Activated T-helper 1 cell treated with anti-CD3 and anti-CD28 coated beads, Interleukin-12 subunit alpha, Interleukin-12 subunit beta, Interleukin-2, Interleukin-4 antibody, amounts not matched to agents 30 ng/mL and 10 ng/mL and 1 ng/mL, durations not matched to agents 14 hours and 24 hours and 36 hours (primary cell): ENCODE results near the gene ST3GAL5. TPM values are rescaled to one million over a fixed set of nuclear protein-coding genes. Genes with fewer than 3 reads are reported as not detected.
"Not testable (repeated sequence)": the region's sequence is repeated elsewhere in the genome, so short reads cannot be mapped to it uniquely, and the experiment has no call there.

Experiments used
- DNase-seq: peaks from one replicate; pipeline ENCODE4 v3.0.0; 2021; ENCODE audit warnings: low spot score
- H3K27ac Mint-ChIP-seq: one replicate; pipeline ENCODE4 v1.8.0; 2021; ENCODE audit warnings: mild to moderate bottlenecking, mixed read lengths
- H3K27me3 Mint-ChIP-seq: one replicate; pipeline ENCODE4 v1.8.0; 2022; ENCODE audit warnings: mild to moderate bottlenecking, moderate library complexity, mixed read lengths; ENCODE audit not compliant: insufficient read depth
- H3K36me3 Mint-ChIP-seq: one replicate; pipeline ENCODE4 v1.8.0; 2021; ENCODE audit warnings: low read depth, mixed read lengths
- H3K4me1 Mint-ChIP-seq: one replicate; pipeline ENCODE4 v1.8.0; 2021; ENCODE audit warnings: low read depth, mixed read lengths
- H3K4me3 Mint-ChIP-seq: one replicate; pipeline ENCODE4 v1.8.0; 2021; ENCODE audit warnings: mild to moderate bottlenecking, moderate library complexity, mixed read lengths
- H3K9me3 Mint-ChIP-seq: one replicate; pipeline ENCODE4 v1.8.0; 2021; ENCODE audit warnings: mixed read lengths
- intact Hi-C: fragments of 100-400 bp; cut with micrococcal nuclease; formaldehyde crosslinking; loops from one replicate; pipeline ENCODE4 v1.15.1; 2024
- total RNA-seq: library from RNA; stranded (reverse); gene quantifications from 2 replicates; pipeline ENCODE4 v1.2.3, GENCODE V29; 2022

The ST3GAL5 gene
- total RNA-seq, 1 donor from 2014 or later, result 18.9 TPM

GRCh38 chr2:85829394-85829793, 59.4 kb downstream of the ST3GAL5 start:
- H3K36me3 Mint-ChIP-seq, intact Hi-C loops, H3K9me3 Mint-ChIP-seq, H3K4me3 Mint-ChIP-seq, H3K27me3 Mint-ChIP-seq, H3K27ac Mint-ChIP-seq, DNase-seq: not testable (repeated sequence)
- H3K4me1 Mint-ChIP-seq, result peaks cover 46% of the 10 kb centered on the region

- Mint-ChIP-seq H3K27me3 (peaks cover 5% of the 10 kb centered on the region), H3K27ac (no peak overlapping the region), H3K36me3 (peaks cover 4% of the 10 kb centered on the region), H3K9me3 (no peaks in the 10 kb centered on the region), H3K4me1 (peaks cover 46% of the 10 kb centered on the region), H3K4me3 (no peak overlapping the region)
- DNase-seq, result no peak
- intact Hi-C loops, result no loop called here
Measured at GRCh38 chr2:85828725-85829124, 60.1 kb downstream of the ST3GAL5 start.

GRCh38 chr2:85827879-85828569, 60.8 kb downstream of the ST3GAL5 start:
- Mint-ChIP-seq H3K36me3 (no peaks in the 10 kb centered on the region), H3K9me3 (no peaks in the 10 kb centered on the region), H3K4me3 (peak overlapping the region; percentile 28), H3K27me3 (peaks cover 9% of the 10 kb centered on the region), H3K4me1 (peaks cover 40% of the 10 kb centered on the region), H3K27ac (peak overlapping the region; percentile 30)
- intact Hi-C loops, result loop anchor here (1.0 kb wide), 4 partner anchors 61 to 277 kb away; partner anchors contain the start of gene POLR1A
- no peak for DNase-seq

- H3K36me3 Mint-ChIP-seq, result no peaks in the 10 kb centered on the region
- peak; percentile 70 for DNase-seq
- intact Hi-C loops, result loop anchor here (1.0 kb wide), 4 partner anchors 62 to 278 kb away; partner anchors contain the start of gene POLR1A
- peaks cover 40% of the 10 kb centered on the region for H3K4me1 Mint-ChIP-seq
- no peak overlapping the region for H3K4me3 Mint-ChIP-seq
- H3K27ac Mint-ChIP-seq, result no peak overlapping the region
- peaks cover 12% of the 10 kb centered on the region for H3K27me3 Mint-ChIP-seq
- no peaks in the 10 kb centered on the region for H3K9me3 Mint-ChIP-seq
Measured at GRCh38 chr2:85826990-85827878, 61.6 kb downstream of the ST3GAL5 start.

GRCh38 chr2:85823951-85824350, 64.8 kb downstream of the ST3GAL5 start:
- H3K27ac Mint-ChIP-seq, result no peak overlapping the region
- peaks cover 32% of the 10 kb centered on the region for H3K27me3 Mint-ChIP-seq
- no peaks in the 10 kb centered on the region for H3K36me3 Mint-ChIP-seq
- no peak for DNase-seq
- peaks cover 16% of the 10 kb centered on the region for H3K4me1 Mint-ChIP-seq
- H3K9me3 Mint-ChIP-seq, result no peaks in the 10 kb centered on the region
- no peak overlapping the region for H3K4me3 Mint-ChIP-seq
- intact Hi-C loops, result no loop called here

GRCh38 chr2:85822766-85823165, 66.0 kb downstream of the ST3GAL5 start:
- intact Hi-C loops, result no loop called here
- Mint-ChIP-seq H3K27me3 (peaks cover 39% of the 10 kb centered on the region), H3K9me3 (no peaks in the 10 kb centered on the region)

GRCh38 chr2:85819811-85820510, 68.8 kb downstream of the ST3GAL5 start:
- no peak for DNase-seq
- Mint-ChIP-seq H3K9me3 (no peaks in the 10 kb centered on the region), H3K27me3 (peaks cover 50% of the 10 kb centered on the region), H3K4me1 (no peaks in the 10 kb centered on the region), H3K27ac (no peak overlapping the region), H3K4me3 (no peak overlapping the region), H3K36me3 (no peaks in the 10 kb centered on the region)
- intact Hi-C loops, result no loop called here

More at GRCh38 chr2:85822766-85823165, 66.0 kb downstream of the ST3GAL5 start:
- H3K36me3 Mint-ChIP-seq, result no peaks in the 10 kb centered on the region
- H3K27ac Mint-ChIP-seq, result no peak overlapping the region
- H3K4me3 Mint-ChIP-seq, result no peak overlapping the region
- DNase-seq, result no peak
- H3K4me1 Mint-ChIP-seq, result peaks cover 10% of the 10 kb centered on the region

GRCh38 chr2:85814802-85815550, 73.8 kb downstream of the ST3GAL5 start:
- Mint-ChIP-seq H3K36me3 (no peaks in the 10 kb centered on the region), H3K4me1 (peaks cover 8% of the 10 kb centered on the region), H3K27me3 (peaks cover 32% of the 10 kb centered on the region), H3K4me3 (no peak overlapping the region), H3K27ac (no peak overlapping the region), H3K9me3 (no peaks in the 10 kb centered on the region)
- DNase-seq, result no peak
- intact Hi-C loops, result loop anchor here (1.0 kb wide), 4 partner anchors 65 to 178 kb away; no protein-coding TSS in a partner anchor

GRCh38 chr2:85813982-85814801, 74.6 kb downstream of the ST3GAL5 start:
- intact Hi-C loops, result loop anchor here (1.0 kb wide), 4 partner anchors 64 to 177 kb away; no protein-coding TSS in a partner anchor
- Mint-ChIP-seq H3K27me3 (peaks cover 35% of the 10 kb centered on the region), H3K27ac (no peak overlapping the region), H3K9me3 (no peaks in the 10 kb centered on the region), H3K36me3 (no peaks in the 10 kb centered on the region), H3K4me3 (no peak overlapping the region), H3K4me1 (peaks cover 8% of the 10 kb centered on the region)
- DNase-seq, result peak; percentile 74

- Mint-ChIP-seq H3K4me3 (no peak overlapping the region), H3K27me3 (peaks cover 31% of the 10 kb centered on the region), H3K27ac (no peak overlapping the region), H3K9me3 (no peaks in the 10 kb centered on the region), H3K4me1 (peaks cover 8% of the 10 kb centered on the region), H3K36me3 (no peaks in the 10 kb centered on the region)
- DNase-seq, result no peak
- intact Hi-C loops, result no loop called here
Measured at GRCh38 chr2:85813211-85813981, 75.4 kb downstream of the ST3GAL5 start.

GRCh38 chr2:85812094-85812735, 76.6 kb downstream of the ST3GAL5 start:
- H3K27me3 Mint-ChIP-seq, result peaks cover 26% of the 10 kb centered on the region
- peaks cover 8% of the 10 kb centered on the region for H3K4me1 Mint-ChIP-seq
- no peak overlapping the region for H3K4me3 Mint-ChIP-seq
- no peak for DNase-seq
- intact Hi-C loops, result no loop called here
- H3K27ac Mint-ChIP-seq, result no peak overlapping the region
- H3K9me3 Mint-ChIP-seq, result no peaks in the 10 kb centered on the region
- no peaks in the 10 kb centered on the region for H3K36me3 Mint-ChIP-seq
